Breast epithelium (tissue), 3 donors: ENCODE data around the gene CENPO.

Experiments
- CTCF ChIP-seq, 3 donors: fragments of 450-650 bp; IDR thresholded peaks; one replicate each; pipeline ENCODE4 v1.5.1; 2016 to 2017; ENCODE audit warnings: antibody characterized with exemption in 3 of 3, mild to moderate bottlenecking in 3 of 3, moderate library complexity in 3 of 3
- POLR2A ChIP-seq: fragments of 450-650 bp; IDR thresholded peaks from one replicate; pipeline ENCODE4 v1.6.1; 2016; ENCODE audit warnings: antibody characterized with exemption, mild to moderate bottlenecking, moderate library complexity

DNA sequence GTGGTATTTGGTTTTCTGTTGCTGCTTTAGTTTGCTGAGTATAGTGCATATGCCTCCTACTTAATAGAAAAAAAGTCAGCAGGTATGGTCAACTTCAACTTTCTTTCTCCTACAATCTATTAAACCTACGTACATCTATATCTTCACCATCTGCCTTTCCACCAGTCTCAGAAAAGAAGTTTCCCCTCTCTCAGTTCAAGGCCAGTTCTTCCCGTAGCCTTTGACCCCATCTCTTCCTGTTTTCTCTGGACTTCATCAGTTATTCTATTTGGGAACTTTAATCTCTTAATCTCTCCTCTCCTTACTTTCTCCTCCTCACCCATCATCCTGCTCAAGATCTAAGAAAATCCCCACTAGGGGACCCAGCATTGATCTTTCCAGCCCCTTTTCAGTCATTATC, 5.7 kb upstream of the CENPO start:
- TF ChIP-seq CTCF (IDR thresholded peaks at IDR 0.05) (no peak), POLR2A (no peak)
